Mesendoderm (in vitro differentiated cells): Measurements from ENCODE around the gene BICDL2. TPM values are rescaled to one million over a fixed set of nuclear protein-coding genes. Genes with fewer than 3 reads are reported as not detected.

Experiments used
- small RNA-seq: library from polyadenylated mRNA; stranded (forward); fragments of <200 nt; extraction: miRNeasy Mini kit (QIAGEN cat#:217004); gene quantifications from one replicate; pipeline ENCODE3, GENCODE V24; 2013; ENCODE audit not compliant: insufficient read depth

BICDL2 gene

Small RNA genes within 50 kb of the gene (small RNA-seq; reads per million reads assigned to genes)
- gene LINC00514 (not detected), gene RNU1-22P (not detected)
